ENCODE measurements around the gene ICAM3.

ICAM3 gene

DNA sequence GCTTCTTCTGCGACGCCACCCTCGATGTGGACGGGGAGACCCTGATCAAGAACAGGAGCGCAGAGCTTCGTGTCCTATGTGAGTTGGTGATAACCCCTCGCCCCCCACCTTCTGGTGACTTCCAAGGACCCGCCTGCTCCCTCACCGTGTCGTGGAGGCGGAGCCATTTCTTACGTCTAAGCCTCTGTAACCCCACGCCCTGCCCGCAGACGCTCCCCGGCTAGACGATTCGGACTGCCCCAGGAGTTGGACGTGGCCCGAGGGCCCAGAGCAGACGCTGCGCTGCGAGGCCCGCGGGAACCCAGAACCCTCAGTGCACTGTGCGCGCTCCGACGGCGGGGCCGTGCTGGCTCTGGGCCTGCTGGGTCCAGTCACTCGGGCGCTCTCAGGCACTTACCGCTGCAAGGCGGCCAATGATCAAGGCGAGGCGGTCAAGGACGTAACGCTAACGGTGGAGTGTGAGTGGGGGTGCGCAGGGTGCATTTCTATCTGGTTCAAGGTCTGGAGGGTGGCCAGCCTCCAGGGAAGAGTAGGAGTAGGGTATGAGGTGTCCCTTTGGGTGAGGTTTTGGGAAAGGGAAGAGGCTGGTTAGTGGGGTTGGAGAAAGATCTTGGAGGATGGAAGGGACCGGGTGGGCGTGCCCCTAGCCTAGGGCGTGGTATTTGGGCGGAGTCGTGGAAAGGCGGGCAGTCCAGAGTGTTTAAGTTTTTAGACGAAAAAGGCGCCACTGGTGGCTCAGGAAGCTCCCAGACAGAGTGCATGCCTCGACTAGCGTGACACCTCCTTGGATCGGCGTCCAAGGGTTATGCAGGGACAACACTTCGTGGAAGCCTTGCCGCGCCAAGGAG, 46.4 kb downstream of the ICAM3 start:
- TF ChIP-seq, protein P1, sequence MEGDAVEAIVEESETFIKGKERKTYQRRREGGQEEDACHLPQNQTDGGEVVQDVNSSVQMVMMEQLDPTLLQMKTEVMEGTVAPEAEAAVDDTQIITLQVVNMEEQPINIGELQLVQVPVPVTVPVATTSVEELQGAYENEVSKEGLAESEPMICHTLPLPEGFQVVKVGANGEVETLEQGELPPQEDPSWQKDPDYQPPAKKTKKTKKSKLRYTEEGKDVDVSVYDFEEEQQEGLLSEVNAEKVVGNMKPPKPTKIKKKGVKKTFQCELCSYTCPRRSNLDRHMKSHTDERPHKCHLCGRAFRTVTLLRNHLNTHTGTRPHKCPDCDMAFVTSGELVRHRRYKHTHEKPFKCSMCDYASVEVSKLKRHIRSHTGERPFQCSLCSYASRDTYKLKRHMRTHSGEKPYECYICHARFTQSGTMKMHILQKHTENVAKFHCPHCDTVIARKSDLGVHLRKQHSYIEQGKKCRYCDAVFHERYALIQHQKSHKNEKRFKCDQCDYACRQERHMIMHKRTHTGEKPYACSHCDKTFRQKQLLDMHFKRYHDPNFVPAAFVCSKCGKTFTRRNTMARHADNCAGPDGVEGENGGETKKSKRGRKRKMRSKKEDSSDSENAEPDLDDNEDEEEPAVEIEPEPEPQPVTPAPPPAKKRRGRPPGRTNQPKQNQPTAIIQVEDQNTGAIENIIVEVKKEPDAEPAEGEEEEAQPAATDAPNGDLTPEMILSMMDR (IDR thresholded peaks at IDR 0.05): no peak
- no peaks in the 10 kb centered on the region for H3K36me3 Mint-ChIP-seq (ENCODE audit: low read depth)
- peak overlapping the region; percentile 65 for H3K4me3 Mint-ChIP-seq
- DNase-seq: peak; percentile 29
- H3K27me3 Mint-ChIP-seq (ENCODE audit: low read depth, poor library complexity): peaks cover 100% of the 10 kb centered on the region
- no peak overlapping the region for H3K27ac Mint-ChIP-seq
- H3K9me3 Mint-ChIP-seq: no peaks in the 10 kb centered on the region
- peaks cover 26% of the 10 kb centered on the region for H3K4me1 Mint-ChIP-seq

DNA sequence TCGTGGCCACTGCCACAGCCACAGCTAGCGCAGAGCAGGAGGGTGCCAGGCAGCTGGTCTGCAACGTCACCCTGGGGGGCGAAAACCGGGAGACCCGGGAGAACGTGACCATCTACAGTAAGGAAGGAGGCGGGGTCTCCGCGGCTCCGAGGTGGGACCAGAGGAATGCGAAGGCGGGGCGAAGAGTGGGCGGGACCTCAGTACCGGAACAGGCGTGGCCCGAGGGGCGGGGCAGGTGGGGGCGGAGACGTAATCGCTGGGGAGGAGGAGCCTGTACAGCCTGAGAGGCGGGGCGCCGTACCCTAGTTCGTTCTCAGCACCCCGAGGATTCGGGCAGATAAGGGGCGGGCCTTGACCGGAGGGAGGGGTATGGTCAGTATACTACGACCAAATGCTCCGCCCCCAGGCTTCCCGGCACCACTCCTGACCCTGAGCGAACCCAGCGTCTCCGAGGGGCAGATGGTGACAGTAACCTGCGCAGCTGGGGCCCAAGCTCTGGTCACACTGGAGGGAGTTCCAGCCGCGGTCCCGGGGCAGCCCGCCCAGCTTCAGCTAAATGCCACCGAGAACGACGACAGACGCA, 47.1 kb downstream of the ICAM3 start:
- peaks cover 100% of the 10 kb centered on the region for H3K27me3 Mint-ChIP-seq (ENCODE audit: low read depth, poor library complexity)
- no peaks in the 10 kb centered on the region for H3K9me3 Mint-ChIP-seq
- DNase-seq: peak; percentile 92
- no peaks in the 10 kb centered on the region for H3K36me3 Mint-ChIP-seq (ENCODE audit: low read depth)
- H3K27ac Mint-ChIP-seq: no peak overlapping the region
- H3K4me1 Mint-ChIP-seq: peaks cover 26% of the 10 kb centered on the region
- TF ChIP-seq, protein P1 (IDR thresholded peaks at IDR 0.05): no peak
- peak overlapping the region; percentile 65 for H3K4me3 Mint-ChIP-seq

- Mint-ChIP-seq H3K9me3 (no peaks in the 10 kb centered on the region), H3K4me1 (peaks cover 26% of the 10 kb centered on the region), H3K4me3 (peak overlapping the region; percentile 69), H3K36me3 (ENCODE audit: low read depth) (no peaks in the 10 kb centered on the region), H3K27me3 (ENCODE audit: low read depth, poor library complexity) (peaks cover 100% of the 10 kb centered on the region), H3K27ac (no peak overlapping the region)
- TF ChIP-seq, protein P1 (IDR thresholded peaks at IDR 0.05): no peak
- no peak for DNase-seq
Measured at GRCh38 chr19:10291554-10292205, 47.7 kb downstream of the ICAM3 start.

DNA sequence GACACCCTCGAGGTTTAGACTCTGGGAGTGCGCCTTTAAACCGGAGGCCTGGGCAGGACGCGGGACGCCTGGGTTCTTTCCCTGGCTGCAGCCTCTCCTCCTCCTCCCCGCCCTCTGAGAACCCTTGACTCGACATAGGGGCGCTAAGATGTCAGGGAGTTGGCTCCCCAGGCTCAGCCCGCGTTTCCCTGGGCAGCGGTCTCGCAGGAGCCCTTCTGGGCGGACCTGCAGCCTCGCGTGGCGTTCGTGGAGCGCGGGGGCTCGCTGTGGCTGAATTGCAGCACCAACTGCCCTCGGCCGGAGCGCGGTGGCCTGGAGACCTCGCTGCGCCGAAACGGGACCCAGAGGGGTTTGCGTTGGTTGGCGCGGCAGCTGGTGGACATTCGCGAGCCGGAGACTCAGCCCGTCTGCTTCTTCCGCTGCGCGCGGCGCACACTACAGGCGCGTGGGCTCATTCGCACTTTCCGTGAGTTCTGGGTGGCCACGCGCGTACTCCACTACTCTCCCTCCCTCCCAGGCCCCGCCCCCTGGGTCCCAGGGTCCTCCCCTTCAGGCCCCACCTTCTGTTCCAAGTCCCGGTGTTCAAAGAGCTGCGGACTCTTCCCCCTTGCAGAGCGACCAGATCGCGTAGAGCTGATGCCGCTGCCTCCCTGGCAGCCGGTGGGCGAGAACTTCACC, 48.4 kb downstream of the ICAM3 start:
- peaks cover 33% of the 10 kb centered on the region for H3K4me1 Mint-ChIP-seq
- H3K9me3 Mint-ChIP-seq: no peaks in the 10 kb centered on the region
- H3K36me3 Mint-ChIP-seq (ENCODE audit: low read depth): no peaks in the 10 kb centered on the region
- TF ChIP-seq, protein P1 (IDR thresholded peaks at IDR 0.05): no peak
- peak; percentile 54 for DNase-seq
- H3K27ac Mint-ChIP-seq: no peak overlapping the region
- H3K27me3 Mint-ChIP-seq (ENCODE audit: low read depth, poor library complexity): peaks cover 100% of the 10 kb centered on the region
- peak overlapping the region; percentile 69 for H3K4me3 Mint-ChIP-seq

- TF ChIP-seq, protein P1 (IDR thresholded peaks at IDR 0.05): no peak
- peaks cover 100% of the 10 kb centered on the region for H3K27me3 Mint-ChIP-seq (ENCODE audit: low read depth, poor library complexity)
- DNase-seq: peak; percentile 36
- H3K9me3 Mint-ChIP-seq: no peaks in the 10 kb centered on the region
- H3K4me1 Mint-ChIP-seq: peaks cover 31% of the 10 kb centered on the region
- no peaks in the 10 kb centered on the region for H3K36me3 Mint-ChIP-seq (ENCODE audit: low read depth)
- no peak overlapping the region for H3K27ac Mint-ChIP-seq
- peak overlapping the region; percentile 69 for H3K4me3 Mint-ChIP-seq
Measured at GRCh38 chr19:10290357-10290875, 49.0 kb downstream of the ICAM3 start.

Measured in nephron progenitor cell (in vitro differentiated cells).